Esophagus muscularis mucosa (tissue), 3 donors: ENCODE results near the gene CEP192.

Experiments used
- EP300 ChIP-seq: sonication (generic); formaldehyde crosslinking; IDR thresholded peaks from one replicate; pipeline ENCODE4 v1.6.1; 2017; ENCODE audit warnings: antibody characterized with exemption
- TF ChIP-seq, protein P1 (sequence below), 3 experiments: fragments of 200-600 bp in 2 of 3; fragments of 450-650 bp in 1 of 3; sonication (generic) in 2 of 3; IDR thresholded peaks; one replicate each; pipeline ENCODE4 v1.5.1; 2017 to 2019; ENCODE audit warnings: antibody characterized with exemption in 3 of 3, mild to moderate bottlenecking in 2 of 3, moderate library complexity in 1 of 3

DNA sequence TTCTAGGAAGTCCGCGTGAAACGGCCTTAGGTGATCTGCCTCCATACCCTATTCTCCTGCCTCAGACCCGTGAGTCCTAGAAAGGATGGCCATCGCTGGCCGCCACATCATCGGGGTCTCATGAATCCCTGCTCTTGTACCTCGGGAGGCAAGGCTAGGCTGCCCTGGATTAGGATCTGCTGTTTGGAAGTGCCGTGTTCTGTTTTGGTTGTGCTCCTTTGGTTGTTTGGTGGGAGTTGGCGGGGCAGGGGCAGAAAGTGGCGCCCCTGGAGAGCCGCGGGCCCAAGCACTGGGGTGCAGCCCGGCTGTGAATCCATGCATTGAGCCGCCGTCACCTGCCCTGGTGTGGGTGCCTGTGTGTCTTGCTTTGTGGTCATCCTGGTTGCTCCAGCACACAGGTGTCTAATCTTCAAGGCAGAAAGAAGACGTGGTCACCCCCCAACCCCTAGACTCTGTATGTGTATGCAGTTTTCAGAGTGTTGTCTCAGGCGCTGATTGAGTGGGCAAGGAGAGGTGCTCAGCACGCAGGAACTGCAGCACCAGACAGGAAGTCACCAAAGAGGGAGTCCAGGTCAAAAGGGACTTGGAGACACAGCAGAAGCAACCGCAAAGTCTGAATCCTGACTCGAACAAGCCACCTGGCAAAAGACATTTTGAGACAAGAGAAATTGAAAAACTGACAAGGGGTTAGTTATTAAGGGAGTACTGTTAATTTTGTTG lies 147.4 kb downstream of the CEP192 start:
- TF ChIP-seq, protein P1, sequence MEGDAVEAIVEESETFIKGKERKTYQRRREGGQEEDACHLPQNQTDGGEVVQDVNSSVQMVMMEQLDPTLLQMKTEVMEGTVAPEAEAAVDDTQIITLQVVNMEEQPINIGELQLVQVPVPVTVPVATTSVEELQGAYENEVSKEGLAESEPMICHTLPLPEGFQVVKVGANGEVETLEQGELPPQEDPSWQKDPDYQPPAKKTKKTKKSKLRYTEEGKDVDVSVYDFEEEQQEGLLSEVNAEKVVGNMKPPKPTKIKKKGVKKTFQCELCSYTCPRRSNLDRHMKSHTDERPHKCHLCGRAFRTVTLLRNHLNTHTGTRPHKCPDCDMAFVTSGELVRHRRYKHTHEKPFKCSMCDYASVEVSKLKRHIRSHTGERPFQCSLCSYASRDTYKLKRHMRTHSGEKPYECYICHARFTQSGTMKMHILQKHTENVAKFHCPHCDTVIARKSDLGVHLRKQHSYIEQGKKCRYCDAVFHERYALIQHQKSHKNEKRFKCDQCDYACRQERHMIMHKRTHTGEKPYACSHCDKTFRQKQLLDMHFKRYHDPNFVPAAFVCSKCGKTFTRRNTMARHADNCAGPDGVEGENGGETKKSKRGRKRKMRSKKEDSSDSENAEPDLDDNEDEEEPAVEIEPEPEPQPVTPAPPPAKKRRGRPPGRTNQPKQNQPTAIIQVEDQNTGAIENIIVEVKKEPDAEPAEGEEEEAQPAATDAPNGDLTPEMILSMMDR (IDR thresholded peaks at IDR 0.05) = no peak
- TF ChIP-seq EP300 = no peak
